Measurements from ENCODE around the gene ALG6.

Gene ALG6

GRCh38 chr1:63442141-63442475 lies 74.7 kb downstream of the ALG6 start:
- no peak overlapping the region for H3K4me3 ChIP-seq (ENCODE audit: low read depth, low read length)
- no peaks in the 10 kb centered on the region for H3K27me3 ChIP-seq
- H3K36me3 ChIP-seq = no peaks in the 10 kb centered on the region
- TF ChIP-seq, protein P1, sequence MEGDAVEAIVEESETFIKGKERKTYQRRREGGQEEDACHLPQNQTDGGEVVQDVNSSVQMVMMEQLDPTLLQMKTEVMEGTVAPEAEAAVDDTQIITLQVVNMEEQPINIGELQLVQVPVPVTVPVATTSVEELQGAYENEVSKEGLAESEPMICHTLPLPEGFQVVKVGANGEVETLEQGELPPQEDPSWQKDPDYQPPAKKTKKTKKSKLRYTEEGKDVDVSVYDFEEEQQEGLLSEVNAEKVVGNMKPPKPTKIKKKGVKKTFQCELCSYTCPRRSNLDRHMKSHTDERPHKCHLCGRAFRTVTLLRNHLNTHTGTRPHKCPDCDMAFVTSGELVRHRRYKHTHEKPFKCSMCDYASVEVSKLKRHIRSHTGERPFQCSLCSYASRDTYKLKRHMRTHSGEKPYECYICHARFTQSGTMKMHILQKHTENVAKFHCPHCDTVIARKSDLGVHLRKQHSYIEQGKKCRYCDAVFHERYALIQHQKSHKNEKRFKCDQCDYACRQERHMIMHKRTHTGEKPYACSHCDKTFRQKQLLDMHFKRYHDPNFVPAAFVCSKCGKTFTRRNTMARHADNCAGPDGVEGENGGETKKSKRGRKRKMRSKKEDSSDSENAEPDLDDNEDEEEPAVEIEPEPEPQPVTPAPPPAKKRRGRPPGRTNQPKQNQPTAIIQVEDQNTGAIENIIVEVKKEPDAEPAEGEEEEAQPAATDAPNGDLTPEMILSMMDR (IDR thresholded peaks at IDR 0.05; ENCODE audit: low read depth, low read length) = no peak
- H3K9me3 ChIP-seq = no peaks in the 10 kb centered on the region
- H3K4me1 ChIP-seq = no peaks in the 10 kb centered on the region
- no peak for DNase-seq

- no peaks in the 10 kb centered on the region for H3K4me1 ChIP-seq
- TF ChIP-seq, protein P1 (IDR thresholded peaks at IDR 0.05; ENCODE audit: low read depth, low read length) = no peak
- H3K27me3 ChIP-seq = no peaks in the 10 kb centered on the region
- DNase-seq = no peak
- H3K36me3 ChIP-seq = no peaks in the 10 kb centered on the region
- no peaks in the 10 kb centered on the region for H3K9me3 ChIP-seq
- no peak overlapping the region for H3K4me3 ChIP-seq (ENCODE audit: low read depth, low read length)
Measured at GRCh38 chr1:63448731-63449246, 81.4 kb downstream of the ALG6 start.

GRCh38 chr1:63450416-63450815 lies 83.0 kb downstream of the ALG6 start:
- H3K9me3 ChIP-seq = no peaks in the 10 kb centered on the region

GRCh38 chr1:63453232-63453631 lies 85.8 kb downstream of the ALG6 start:
- Histone ChIP-seq H3K9me3 (no peaks in the 10 kb centered on the region), H3K4me3 (ENCODE audit: low read depth, low read length) (no peak overlapping the region), H3K4me1 (no peaks in the 10 kb centered on the region), H3K27me3 (no peaks in the 10 kb centered on the region), H3K36me3 (no peaks in the 10 kb centered on the region)
- no peak for DNase-seq
- TF ChIP-seq, protein P1 (IDR thresholded peaks at IDR 0.05; ENCODE audit: low read depth, low read length) = no peak

More at GRCh38 chr1:63450416-63450815, 83.0 kb downstream of the ALG6 start:
- H3K27me3 ChIP-seq = no peaks in the 10 kb centered on the region
- no peaks in the 10 kb centered on the region for H3K36me3 ChIP-seq
- H3K4me1 ChIP-seq = no peaks in the 10 kb centered on the region
- H3K4me3 ChIP-seq (ENCODE audit: low read depth, low read length) = no peak overlapping the region
- TF ChIP-seq, protein P1 (IDR thresholded peaks at IDR 0.05; ENCODE audit: low read depth, low read length) = no peak
- DNase-seq = no peak

GRCh38 chr1:63454269-63454668 lies 86.8 kb downstream of the ALG6 start:
- TF ChIP-seq, protein P1 (IDR thresholded peaks at IDR 0.05; ENCODE audit: low read depth, low read length) = peak; percentile 15; the same call in 1 of the 2 replicates
- Histone ChIP-seq H3K4me1 (no peaks in the 10 kb centered on the region), H3K36me3 (no peaks in the 10 kb centered on the region), H3K27me3 (no peaks in the 10 kb centered on the region), H3K4me3 (ENCODE audit: low read depth, low read length) (no peak overlapping the region), H3K9me3 (no peaks in the 10 kb centered on the region)
- no peak for DNase-seq

GRCh38 chr1:63458750-63459149 lies 91.3 kb downstream of the ALG6 start:
- Histone ChIP-seq H3K4me3 (ENCODE audit: low read depth, low read length) (no peak overlapping the region), H3K9me3 (no peaks in the 10 kb centered on the region), H3K4me1 (no peaks in the 10 kb centered on the region), H3K27me3 (no peaks in the 10 kb centered on the region), H3K36me3 (no peaks in the 10 kb centered on the region)
- TF ChIP-seq, protein P1 (IDR thresholded peaks at IDR 0.05; ENCODE audit: low read depth, low read length) = no peak
- no peak for DNase-seq

Data from BE2C (cell line).